Lower leg skin (tissue), 4 donors: ENCODE data around the gene DPP6. TPM values are rescaled to one million over a fixed set of nuclear protein-coding genes. Genes with fewer than 3 reads are reported as not detected.
A peak's percentile ranks its signal among the peaks of the same experiment; 100 is the strongest.

Experiments
- DNase-seq, 2 donors: peaks; one replicate each; pipeline ENCODE4 v3.0.0-alpha.2; 2019; ENCODE audit warnings: low spot score in 2 of 2
- H3K4me3 ChIP-seq: fragments of 200-600 bp; sonication (generic); 2 replicates; pipeline ENCODE4 v1.5.1; 2017; ENCODE audit warnings: mild to moderate bottlenecking, low read depth; ENCODE audit not compliant: poor library complexity, severe bottlenecking
- CTCF ChIP-seq, 3 donors: fragments of 450-650 bp; IDR thresholded peaks; one replicate each; pipeline ENCODE4 v1.5.1; 2016; ENCODE audit warnings: antibody characterized with exemption in 3 of 3, mild to moderate bottlenecking in 3 of 3, moderate library complexity in 2 of 3
- POLR2A ChIP-seq, 2 donors: fragments of 450-650 bp; IDR thresholded peaks; one replicate each; pipeline ENCODE4 v1.6.1; 2016 to 2017; ENCODE audit warnings: antibody characterized with exemption in 2 of 2, mild to moderate bottlenecking in 1 of 2, moderate library complexity in 1 of 2
- WGBS, 2 donors: methylation state at CpG; one replicate each; pipeline ENCODE4 v1.1.5; 2018; 5-methylcytosine and 5-hydroxymethylcytosine counted together
- intact Hi-C: fragments of 100-400 bp; cut with DNase I; formaldehyde crosslinking; loops from one replicate; pipeline ENCODE4 v1.15.0; 2023; ENCODE audit warnings: low total_unique reads
- total RNA-seq, 4 donors: library from RNA; depleted of rRNA; stranded (reverse); fragments of >200 nt; gene quantifications; one replicate each; pipeline ENCODE4 v1.1.0, GENCODE V29; 2016

The DPP6 gene
- total RNA-seq, 4 donors from 2014 or later, result 1.0 to 4.5 (median 2.9) TPM

- no peak overlapping the region for H3K4me3 ChIP-seq
- intact Hi-C loops, result no loop called here
- TF ChIP-seq POLR2A (IDR thresholded peaks at IDR 0.05) (no peak), CTCF (IDR thresholded peaks at IDR 0.05) (no peak)
- peak in 1 of 2 donors; percentile 26 for DNase-seq
- 86 to 100% methylated on average over 4 of the region's 4 CpGs for WGBS, 2 donors
Measured at GRCh38 chr7:154915600-154915999, 863.4 kb downstream of the DPP6 start.

- TF ChIP-seq CTCF (IDR thresholded peaks at IDR 0.05) (no peak), POLR2A (IDR thresholded peaks at IDR 0.05) (no peak)
- peak in 1 of 2 donors; percentile 73 for DNase-seq
- intact Hi-C loops, result no loop called here
- WGBS, 2 donors, result 86 to 87% methylated on average over 14 of the region's 14 CpGs
- H3K4me3 ChIP-seq, result no peak overlapping the region
Measured at GRCh38 chr7:154916381-154916780, 864.2 kb downstream of the DPP6 start.

GRCh38 chr7:154916856-154917807 is 864.9 kb downstream of the DPP6 start:
- no peak overlapping the region for H3K4me3 ChIP-seq
- intact Hi-C loops, result no loop called here
- TF ChIP-seq POLR2A (IDR thresholded peaks at IDR 0.05) (no peak), CTCF (IDR thresholded peaks at IDR 0.05) (no peak)
- WGBS, 2 donors, result 80 to 88% methylated on average over 13 of the region's 13 CpGs
- peak in 1 of 2 donors; percentile 57 for DNase-seq

GRCh38 chr7:154917808-154918160 is 865.6 kb downstream of the DPP6 start:
- no peak for TF ChIP-seq CTCF (IDR thresholded peaks at IDR 0.05)
- TF ChIP-seq POLR2A (IDR thresholded peaks at IDR 0.05), result no peak
- no peak overlapping the region for H3K4me3 ChIP-seq
- WGBS, 2 donors, result 77 to 85% methylated on average over 7 of the region's 7 CpGs
- intact Hi-C loops, result no loop called here
- peak in 1 of 2 donors; percentile 63 for DNase-seq

- TF ChIP-seq CTCF (IDR thresholded peaks at IDR 0.05) (no peak), POLR2A (IDR thresholded peaks at IDR 0.05) (no peak)
- WGBS, 2 donors, result 76 to 84% methylated on average over 6 of the region's 6 CpGs
- intact Hi-C loops, result no loop called here
- peak in 1 of 2 donors; percentile 25 for DNase-seq
- no peak overlapping the region for H3K4me3 ChIP-seq
Measured at GRCh38 chr7:154918266-154918665, 866.1 kb downstream of the DPP6 start.
